ENCODE results near the gene POSTN.

DNA sequence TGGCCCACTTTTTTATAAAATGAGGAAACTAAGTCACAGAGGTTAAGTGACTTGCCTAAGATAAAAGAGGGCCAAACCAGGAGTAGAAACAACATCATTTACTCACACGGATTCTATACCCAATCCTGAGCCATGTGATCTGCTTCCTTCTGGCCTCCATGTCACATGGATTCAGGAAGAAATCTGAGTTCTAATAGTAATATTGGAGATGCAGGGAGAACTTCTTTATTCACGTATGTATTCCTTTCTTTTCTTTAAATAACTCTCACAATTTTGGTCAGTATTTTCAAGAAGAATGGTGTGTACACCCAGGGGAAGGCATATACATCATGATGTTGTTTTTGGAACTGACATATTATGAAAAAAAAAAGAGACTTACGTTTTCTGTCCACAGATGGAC is 1.8 kb downstream of the POSTN start:
- no peak for TF ChIP-seq EZH2 (IDR thresholded peaks at IDR 0.05)
- no peak for TF ChIP-seq POLR2AphosphoS5 (IDR thresholded peaks at IDR 0.05; ENCODE audit: borderline replicate concordance, low read depth, low read length)
- TF ChIP-seq FOXP2 (optimal IDR thresholded peaks at IDR 0.05; ENCODE audit: control extremely low read depth, extremely low read length, insufficient read depth) = no peak
